ENCODE results near the gene CSTF1. TPM values are rescaled to one million over a fixed set of nuclear protein-coding genes. Genes with fewer than 3 reads are reported as not detected.

The CSTF1 gene
- total and polyA plus RNA-seq, 2 of the 8 experiments (the other 6 are each of a cell fraction or from before 2014, with no cell fraction given): 59.4 to 83.5 TPM

DNA sequence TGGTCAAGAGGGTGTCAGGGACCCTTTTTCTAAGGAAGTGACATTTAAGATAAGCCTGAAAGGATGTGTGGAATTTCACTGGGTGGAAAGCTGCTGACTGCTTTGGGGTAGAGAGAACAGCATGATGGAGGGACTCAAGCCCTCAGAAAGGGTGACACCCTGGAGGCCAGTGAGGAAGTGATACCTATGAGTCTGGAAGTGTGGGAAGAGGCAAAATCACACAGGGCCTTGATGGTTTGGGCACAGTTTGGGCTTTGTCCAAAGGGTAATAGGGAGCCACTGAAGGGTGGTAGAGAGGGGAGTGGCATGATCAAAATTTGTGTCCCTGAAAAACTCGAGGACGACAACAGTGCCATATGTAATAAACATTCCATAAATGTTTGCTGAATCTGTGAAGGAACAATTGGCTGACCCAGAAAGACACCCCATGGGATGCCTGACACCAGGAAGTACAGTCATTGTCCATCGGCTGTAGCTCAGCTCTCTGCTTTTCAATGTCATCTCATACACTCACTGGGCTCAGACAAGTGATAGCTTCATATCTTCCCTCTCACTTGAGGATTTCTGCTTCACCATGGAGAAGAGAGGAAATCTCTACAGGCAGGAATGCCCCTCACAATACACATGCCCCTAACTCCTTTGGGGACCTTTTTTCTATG is 40.9 kb downstream of the CSTF1 start:
- Histone ChIP-seq H2BK20ac (ENCODE audit: low read length) (no peak overlapping the region), H2BK12ac (ENCODE audit: low read depth, low read length) (no peak overlapping the region), H2BK15ac (ENCODE audit: low read length) (no peak overlapping the region), H2AFZ (ENCODE audit: low read length) (no peak overlapping the region), H3K18ac (ENCODE audit: extremely low read depth, low read length) (no peak overlapping the region), H3K79me2 (ENCODE audit: control insufficient read depth in 1 of 2, insufficient read depth in 2 of 2, low read length in 2 of 2) (no peaks in the 10 kb centered on the region), H4K20me1 (replicated peaks in 1 of 2; ENCODE audit: control insufficient read depth in 1 of 2, insufficient read depth in 2 of 2, low read length in 2 of 2) (peaks cover 0 to 1% of the 10 kb centered on the region in 2 experiments), H4K8ac (ENCODE audit: extremely low read depth, insufficient read depth, low read length) (no peak overlapping the region), H3K27me3 (replicated peaks in 1 of 4; ENCODE audit: control insufficient read depth in 3 of 4, extremely low read depth in 1 of 4, insufficient read depth in 3 of 4, low read length in 3 of 4) (no peaks in the 10 kb centered on the region; a peak in 1 of 7 replicates), H3K9ac (replicated peaks in 1 of 4; ENCODE audit: extremely low read depth in 1 of 4, low read depth in 3 of 4, low read length in 3 of 4) (no peak overlapping the region), H4K5ac (ENCODE audit: insufficient read length, low read depth, low read length) (no peak overlapping the region), H2BK5ac (ENCODE audit: low read depth, low read length) (no peak overlapping the region), H3K4me1 (replicated peaks in 1 of 4; ENCODE audit: control insufficient read depth in 3 of 4, insufficient read depth in 4 of 4, low read length in 3 of 4) (no peaks in the 10 kb centered on the region), H2BK120ac (replicated peaks; ENCODE audit: low read depth, low read length) (no peak overlapping the region), H3K4me2 (ENCODE audit: insufficient read depth in 1 of 2, low read depth in 2 of 2, low read length in 2 of 2) (no peak overlapping the region), H3K56ac (replicated peaks; ENCODE audit: insufficient read length, low read depth, low read length) (no peak overlapping the region), H3K4ac (replicated peaks; ENCODE audit: insufficient read length, low read depth, low read length) (no peak overlapping the region), H3K9me3 (ENCODE audit: insufficient read depth in 2 of 2, low read depth in 1 of 2, low read length in 1 of 2) (no peaks in the 10 kb centered on the region), H3K27ac (ENCODE audit: low read depth, low read length) (no peak overlapping the region), H3K23ac (ENCODE audit: insufficient read length) (no peak overlapping the region), H4K91ac (replicated peaks; ENCODE audit: insufficient read length, low read length) (no peak overlapping the region), H2AK5ac (ENCODE audit: low read depth, low read length) (no peak overlapping the region), H3K14ac (ENCODE audit: insufficient read length) (no peak overlapping the region), H3K4me3 (ENCODE audit: extremely low read depth in 1 of 4, insufficient read depth in 2 of 4, low read depth in 3 of 4, low read length in 4 of 4) (no peak overlapping the region), H3K79me1 (ENCODE audit: low read depth, low read length) (no peaks in the 10 kb centered on the region), H3K23me2 (ENCODE audit: low read depth, low read length) (no peaks in the 10 kb centered on the region), H3K36me3 (ENCODE audit: control insufficient read depth in 2 of 4, insufficient read depth in 4 of 4, low read length in 3 of 4) (no peaks in the 10 kb centered on the region)
- DNase-seq (ENCODE audit: low read depth in 1 of 2, low spot score in 2 of 2): no peak
- TF ChIP-seq RNF2 (IDR thresholded peaks at IDR 0.05; ENCODE audit: borderline replicate concordance, low read depth, low read length, missing control alignments, poor library complexity, severe bottlenecking): no peak
- no peak for TF ChIP-seq KDM1A (IDR thresholded peaks at IDR 0.05; ENCODE audit: borderline replicate concordance, low read length)
- TF ChIP-seq, protein P1, sequence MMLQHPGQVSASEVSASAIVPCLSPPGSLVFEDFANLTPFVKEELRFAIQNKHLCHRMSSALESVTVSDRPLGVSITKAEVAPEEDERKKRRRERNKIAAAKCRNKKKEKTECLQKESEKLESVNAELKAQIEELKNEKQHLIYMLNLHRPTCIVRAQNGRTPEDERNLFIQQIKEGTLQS (IDR thresholded peaks at IDR 0.05; ENCODE audit: insufficient read depth, low read depth, low read length): no peak
- TF ChIP-seq, protein P2, sequence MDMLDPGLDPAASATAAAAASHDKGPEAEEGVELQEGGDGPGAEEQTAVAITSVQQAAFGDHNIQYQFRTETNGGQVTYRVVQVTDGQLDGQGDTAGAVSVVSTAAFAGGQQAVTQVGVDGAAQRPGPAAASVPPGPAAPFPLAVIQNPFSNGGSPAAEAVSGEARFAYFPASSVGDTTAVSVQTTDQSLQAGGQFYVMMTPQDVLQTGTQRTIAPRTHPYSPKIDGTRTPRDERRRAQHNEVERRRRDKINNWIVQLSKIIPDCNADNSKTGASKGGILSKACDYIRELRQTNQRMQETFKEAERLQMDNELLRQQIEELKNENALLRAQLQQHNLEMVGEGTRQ (IDR thresholded peaks at IDR 0.05; ENCODE audit: low read length): no peak
- no peak for TF ChIP-seq CTCF (IDR thresholded peaks at IDR 0.05; ENCODE audit: control extremely low read depth in 1 of 3, insufficient read depth in 1 of 3, low read depth in 1 of 3, low read length in 3 of 3)
- CTCF ChIA-PET (ENCODE audit: partially characterized antibody): no interaction called here
- no peak for FAIRE-seq
- POLR2A ChIA-PET (ENCODE audit: partially characterized antibody): no interaction called here
- 88% methylated on average over 3 of the region's 3 CpGs; no CpG with 5 or more reads in 1 of the 2 experiments for WGBS, 2 experiments (ENCODE audit: extremely low coverage in 1 of 2, insufficient coverage in 1 of 2, insufficient read length in 1 of 2, insufficient replicate concordance in 2 of 2, low coverage in 1 of 2, low lambda C conversion rate in 2 of 2, missing lambda C conversion rate in 1 of 2)
